Measurements from ENCODE around the gene PHLDB3.

DNA sequence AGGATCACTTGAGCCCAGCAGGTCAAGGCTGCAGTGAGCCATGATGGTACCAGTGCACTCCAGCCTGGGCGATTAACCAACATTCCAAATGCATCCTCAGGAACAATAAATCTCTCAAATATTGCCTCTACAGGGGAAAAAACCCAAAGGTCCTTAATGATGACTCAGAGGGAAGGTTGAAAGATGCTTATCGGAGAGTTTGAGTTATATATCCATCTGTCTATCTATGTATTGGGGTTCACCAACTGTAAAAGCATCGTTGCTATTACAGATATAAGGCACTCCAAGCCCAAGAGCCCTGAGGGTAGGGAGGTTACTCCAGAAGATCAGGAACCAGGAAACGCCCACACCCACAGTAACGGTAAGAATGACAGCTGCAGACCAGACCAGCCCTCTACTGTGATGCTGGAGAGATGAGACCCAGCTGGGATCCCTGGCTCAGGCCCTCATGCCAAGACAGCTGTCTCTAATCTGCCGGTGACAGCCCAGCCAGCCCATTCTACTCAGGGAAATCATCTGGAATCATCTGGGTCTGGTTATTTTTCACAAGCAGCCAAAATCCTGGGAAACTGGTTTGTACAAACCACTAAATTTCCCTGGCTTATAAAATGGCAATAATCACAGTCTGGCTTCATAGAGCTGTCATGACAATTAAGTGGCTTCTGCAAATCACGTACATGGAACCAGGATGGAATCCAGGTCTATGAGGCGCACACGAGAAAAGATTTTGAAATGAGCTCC, 66.1 kb downstream of the PHLDB3 start:
- TF ChIP-seq CTCF (conservative IDR thresholded peaks at IDR 0.05; ENCODE audit: low read length), result no peak
- TF ChIP-seq EZH2phosphoT487 (IDR thresholded peaks at IDR 0.05; ENCODE audit: borderline replicate concordance), result no peak

Data from Loucy (cell line).